Liver (tissue), 9 donors: ENCODE results near the gene RGS14. TPM values are rescaled to one million over a fixed set of nuclear protein-coding genes. Genes with fewer than 3 reads are reported as not detected.

ENCODE experiments used
- DNase-seq: peaks from one replicate; pipeline ENCODE4 v3.0.0-alpha.2; 2017; ENCODE audit warnings: low spot score
- H3K27ac ChIP-seq, 2 donors: one replicate each; pipeline ENCODE4 v1.7.0; 2013; ENCODE audit warnings: inconsistent platforms in 2 of 2, low read length in 2 of 2, control low read depth in 1 of 2, low read depth in 1 of 2, mild to moderate bottlenecking in 1 of 2
- H3K27me3 ChIP-seq, 4 donors: one replicate each; pipeline versions ENCODE4 v1.6.1 to v1.7.0; 2013; ENCODE audit warnings: low read length in 3 of 4, inconsistent platforms in 1 of 4, mild to moderate bottlenecking in 1 of 4, moderate library complexity in 1 of 4; ENCODE audit not compliant: control insufficient read depth in 4 of 4, insufficient read depth in 4 of 4
- H3K36me3 ChIP-seq, 4 donors: one replicate each; pipeline versions ENCODE4 v1.6.1 to v1.7.0; 2013; ENCODE audit warnings: low read length in 3 of 4, mild to moderate bottlenecking in 3 of 4, low read depth in 1 of 4, moderate library complexity in 1 of 4; ENCODE audit not compliant: control insufficient read depth in 4 of 4, insufficient read depth in 3 of 4
- H3K4me1 ChIP-seq, 4 donors: one replicate each; pipeline versions ENCODE4 v1.6.1 to v1.7.0; 2013; ENCODE audit warnings: low read length in 3 of 4, mild to moderate bottlenecking in 3 of 4, moderate library complexity in 1 of 4; ENCODE audit not compliant: control insufficient read depth in 4 of 4, insufficient read depth in 4 of 4
- H3K4me3 ChIP-seq, 3 donors: one replicate each; pipeline versions ENCODE4 v1.6.1 to v1.7.0; 2013; ENCODE audit warnings: low read length in 3 of 3, control low read depth in 1 of 3, low read depth in 1 of 3, mild to moderate bottlenecking in 1 of 3
- H3K9ac ChIP-seq, 2 donors: one replicate each; pipeline ENCODE4 v1.7.0; 2013; ENCODE audit warnings: low read length in 2 of 2, mild to moderate bottlenecking in 2 of 2, moderate library complexity in 2 of 2, control low read depth in 1 of 2, low read depth in 1 of 2
- H3K9me3 ChIP-seq, 4 donors: one replicate each; pipeline versions ENCODE4 v1.6.1 to v1.7.0; 2013; ENCODE audit warnings: low read length in 3 of 4; ENCODE audit not compliant: control insufficient read depth in 4 of 4
- EGR1 ChIP-seq, 2 donors: IDR thresholded peaks; 2 replicates each; pipeline ENCODE4 v1.6.1; 2016 to 2018; ENCODE audit warnings: antibody characterized with exemption in 2 of 2, low read depth in 2 of 2
- FOXA2 ChIP-seq: IDR thresholded peaks from 2 replicates; pipeline ENCODE4 v1.6.1; 2016; ENCODE audit warnings: antibody characterized with exemption
- GABPA ChIP-seq, 2 donors: IDR thresholded peaks in 1 of 2; conservative IDR thresholded peaks in 1 of 2; 2 replicates each; pipeline ENCODE4 v1.6.1; 2016; ENCODE audit warnings: antibody characterized with exemption in 2 of 2, mild to moderate bottlenecking in 1 of 2, moderate library complexity in 1 of 2
- JUND ChIP-seq, 2 donors: IDR thresholded peaks; 2 replicates each; pipeline ENCODE4 v1.6.1; 2016; ENCODE audit warnings: antibody characterized with exemption in 2 of 2
- NR2F2 ChIP-seq: IDR thresholded peaks from 2 replicates; pipeline ENCODE4 v1.6.1; 2016; ENCODE audit warnings: antibody characterized with exemption
- RAD21 ChIP-seq, 2 donors: IDR thresholded peaks; 2 replicates each; pipeline ENCODE4 v1.6.1; 2016; ENCODE audit warnings: antibody characterized with exemption in 2 of 2, mild to moderate bottlenecking in 2 of 2
- SP1 ChIP-seq: IDR thresholded peaks from 2 replicates; pipeline ENCODE4 v1.6.1; 2018; ENCODE audit warnings: antibody characterized with exemption, mild to moderate bottlenecking
- TAF1 ChIP-seq: conservative IDR thresholded peaks from 2 replicates; pipeline ENCODE4 v1.6.1; 2016; ENCODE audit warnings: antibody characterized with exemption, mild to moderate bottlenecking
- YY1 ChIP-seq: IDR thresholded peaks from 2 replicates; pipeline ENCODE4 v1.6.1; 2016; ENCODE audit warnings: antibody characterized with exemption, mild to moderate bottlenecking
- WGBS: extraction: QIAGEN DNeasy Blood & Tissue Kit; methylation state at CpG from one replicate; pipeline ENCODE4 v1.1.7; 2013; 5-methylcytosine and 5-hydroxymethylcytosine counted together
- polyA plus RNA-seq, 2 donors: library from polyadenylated mRNA; stranded (reverse) in 1 of 2; unstranded in 1 of 2; fragments of 200-250 nt in 1 of 2; fragments of >200 nt in 1 of 2; fragmentation: Nextera tagmentation in 1 of 2; extraction: Ambion mirVana in 1 of 2; gene quantifications; one replicate each; pipeline versions ENCODE4 v1.2.1 to v1.2.3, GENCODE V29; 2013 to 2015
- total RNA-seq, 2 donors: library from RNA; depleted of rRNA; stranded (reverse); fragments of >200 nt; gene quantifications; one replicate each; pipeline ENCODE4 v1.2.3, GENCODE V29; 2014
- TF ChIP-seq, protein P1 (sequence below): IDR thresholded peaks from 2 replicates; pipeline ENCODE4 v1.6.1; 2016; ENCODE audit warnings: antibody characterized with exemption
- TF ChIP-seq, protein P2 (sequence below): fragments of 150-350 bp; IDR thresholded peaks from 2 replicates; pipeline ENCODE4 v1.5.1; 2017; ENCODE audit warnings: improper control_type of control experiment, low read depth, low read length; ENCODE audit not compliant: missing input control
- TF ChIP-seq, protein P3 (sequence below): IDR thresholded peaks from 2 replicates; pipeline ENCODE4 v1.6.1; 2016; ENCODE audit warnings: antibody characterized with exemption, mild to moderate bottlenecking
- TF ChIP-seq, protein P4 (sequence below): IDR thresholded peaks from 2 replicates; pipeline ENCODE4 v1.6.1; 2016; ENCODE audit warnings: antibody characterized with exemption
- TF ChIP-seq, protein P5 (sequence below): IDR thresholded peaks from 2 replicates; pipeline ENCODE4 v1.6.1; 2016; ENCODE audit warnings: antibody characterized with exemption
- donor health status: healthy.
- donor health status: healthy.
- donor health status: healthy.
- donor health status: healthy.
- donor health status: healthy.

The RGS14 gene
- total and polyA plus RNA-seq, 4 donors: 10.2 to 53.8 (median 33.3) TPM

DNA sequence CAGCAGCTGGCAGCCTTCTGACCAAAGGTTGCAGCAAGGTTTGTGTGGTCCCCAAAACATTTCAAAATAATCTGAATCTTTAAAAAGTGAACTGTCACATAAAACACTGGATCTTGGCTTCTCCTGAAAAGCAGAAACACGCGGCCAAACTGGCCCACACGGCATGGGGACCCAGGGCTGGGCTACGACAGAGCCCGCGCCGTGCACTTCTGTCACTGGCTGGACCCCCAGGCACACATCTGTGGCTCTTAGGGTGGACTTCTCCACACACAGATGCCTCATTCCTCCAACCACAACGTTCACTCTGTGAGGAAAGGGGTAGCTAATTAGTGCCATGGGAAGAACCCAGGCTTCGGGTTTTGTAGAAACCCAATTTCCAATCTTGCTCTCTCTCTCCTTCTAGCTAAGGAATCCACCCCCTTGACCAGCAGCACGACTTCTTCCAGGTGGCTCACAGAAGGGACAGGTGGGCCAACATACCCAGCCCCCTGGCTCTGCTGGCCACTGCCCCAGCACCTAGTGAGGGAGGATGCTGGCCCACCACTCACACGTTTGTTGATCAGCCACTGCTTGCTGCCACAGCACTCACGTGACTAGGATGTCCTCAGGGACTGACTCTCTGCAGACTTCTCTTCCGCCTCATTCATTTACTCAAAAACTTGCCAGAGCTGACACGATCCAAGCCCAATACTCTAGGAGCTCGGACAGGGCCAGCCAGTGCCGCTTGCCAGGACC, 24.1 kb upstream of the RGS14 start:
- no peak for DNase-seq
- H3K9me3 ChIP-seq: no peaks in the 10 kb centered on the region
- WGBS: 93% methylated on average over 16 of the region's 16 CpGs

DNA sequence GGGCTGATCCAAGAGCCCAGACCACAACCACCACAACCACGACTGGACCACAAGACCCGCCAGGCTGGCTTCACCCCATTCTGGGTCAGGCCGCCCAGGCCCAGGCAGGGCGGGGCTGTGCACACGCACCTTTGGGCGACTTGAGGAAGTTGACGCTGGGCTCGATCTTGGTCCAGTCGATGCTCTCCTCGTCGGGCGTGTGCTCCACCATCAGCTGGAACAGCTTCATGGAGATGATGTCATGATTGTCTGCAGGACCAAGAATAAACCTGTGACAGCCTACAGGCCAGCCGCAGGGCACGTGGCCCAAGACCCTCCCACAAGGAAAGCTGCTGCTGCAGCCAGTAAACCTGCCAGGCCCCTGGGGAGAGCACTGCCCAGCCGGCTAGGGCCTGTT, 23.6 kb upstream of the RGS14 start:
- Histone ChIP-seq H3K4me1 (peaks cover 0 to 8% (median 0%) of the 10 kb centered on the region in 4 donors), H3K4me3 (no peak overlapping the region), H3K27ac (no peak overlapping the region), H3K9me3 (no peaks in the 10 kb centered on the region), H3K36me3 (peaks cover 33 to 84% (median 48%) of the 10 kb centered on the region in 4 donors), H3K27me3 (no peaks in the 10 kb centered on the region), H3K9ac (no peak overlapping the region)
- TF ChIP-seq, protein P1, sequence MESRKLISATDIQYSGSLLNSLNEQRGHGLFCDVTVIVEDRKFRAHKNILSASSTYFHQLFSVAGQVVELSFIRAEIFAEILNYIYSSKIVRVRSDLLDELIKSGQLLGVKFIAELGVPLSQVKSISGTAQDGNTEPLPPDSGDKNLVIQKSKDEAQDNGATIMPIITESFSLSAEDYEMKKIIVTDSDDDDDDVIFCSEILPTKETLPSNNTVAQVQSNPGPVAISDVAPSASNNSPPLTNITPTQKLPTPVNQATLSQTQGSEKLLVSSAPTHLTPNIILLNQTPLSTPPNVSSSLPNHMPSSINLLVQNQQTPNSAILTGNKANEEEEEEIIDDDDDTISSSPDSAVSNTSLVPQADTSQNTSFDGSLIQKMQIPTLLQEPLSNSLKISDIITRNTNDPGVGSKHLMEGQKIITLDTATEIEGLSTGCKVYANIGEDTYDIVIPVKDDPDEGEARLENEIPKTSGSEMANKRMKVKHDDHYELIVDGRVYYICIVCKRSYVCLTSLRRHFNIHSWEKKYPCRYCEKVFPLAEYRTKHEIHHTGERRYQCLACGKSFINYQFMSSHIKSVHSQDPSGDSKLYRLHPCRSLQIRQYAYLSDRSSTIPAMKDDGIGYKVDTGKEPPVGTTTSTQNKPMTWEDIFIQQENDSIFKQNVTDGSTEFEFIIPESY: no peak
- no peak for TF ChIP-seq RAD21 (IDR thresholded peaks at IDR 0.05)
- TF ChIP-seq FOXA2: no peak
- TF ChIP-seq, protein P2, sequence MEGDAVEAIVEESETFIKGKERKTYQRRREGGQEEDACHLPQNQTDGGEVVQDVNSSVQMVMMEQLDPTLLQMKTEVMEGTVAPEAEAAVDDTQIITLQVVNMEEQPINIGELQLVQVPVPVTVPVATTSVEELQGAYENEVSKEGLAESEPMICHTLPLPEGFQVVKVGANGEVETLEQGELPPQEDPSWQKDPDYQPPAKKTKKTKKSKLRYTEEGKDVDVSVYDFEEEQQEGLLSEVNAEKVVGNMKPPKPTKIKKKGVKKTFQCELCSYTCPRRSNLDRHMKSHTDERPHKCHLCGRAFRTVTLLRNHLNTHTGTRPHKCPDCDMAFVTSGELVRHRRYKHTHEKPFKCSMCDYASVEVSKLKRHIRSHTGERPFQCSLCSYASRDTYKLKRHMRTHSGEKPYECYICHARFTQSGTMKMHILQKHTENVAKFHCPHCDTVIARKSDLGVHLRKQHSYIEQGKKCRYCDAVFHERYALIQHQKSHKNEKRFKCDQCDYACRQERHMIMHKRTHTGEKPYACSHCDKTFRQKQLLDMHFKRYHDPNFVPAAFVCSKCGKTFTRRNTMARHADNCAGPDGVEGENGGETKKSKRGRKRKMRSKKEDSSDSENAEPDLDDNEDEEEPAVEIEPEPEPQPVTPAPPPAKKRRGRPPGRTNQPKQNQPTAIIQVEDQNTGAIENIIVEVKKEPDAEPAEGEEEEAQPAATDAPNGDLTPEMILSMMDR: no peak
- TF ChIP-seq, protein P3, sequence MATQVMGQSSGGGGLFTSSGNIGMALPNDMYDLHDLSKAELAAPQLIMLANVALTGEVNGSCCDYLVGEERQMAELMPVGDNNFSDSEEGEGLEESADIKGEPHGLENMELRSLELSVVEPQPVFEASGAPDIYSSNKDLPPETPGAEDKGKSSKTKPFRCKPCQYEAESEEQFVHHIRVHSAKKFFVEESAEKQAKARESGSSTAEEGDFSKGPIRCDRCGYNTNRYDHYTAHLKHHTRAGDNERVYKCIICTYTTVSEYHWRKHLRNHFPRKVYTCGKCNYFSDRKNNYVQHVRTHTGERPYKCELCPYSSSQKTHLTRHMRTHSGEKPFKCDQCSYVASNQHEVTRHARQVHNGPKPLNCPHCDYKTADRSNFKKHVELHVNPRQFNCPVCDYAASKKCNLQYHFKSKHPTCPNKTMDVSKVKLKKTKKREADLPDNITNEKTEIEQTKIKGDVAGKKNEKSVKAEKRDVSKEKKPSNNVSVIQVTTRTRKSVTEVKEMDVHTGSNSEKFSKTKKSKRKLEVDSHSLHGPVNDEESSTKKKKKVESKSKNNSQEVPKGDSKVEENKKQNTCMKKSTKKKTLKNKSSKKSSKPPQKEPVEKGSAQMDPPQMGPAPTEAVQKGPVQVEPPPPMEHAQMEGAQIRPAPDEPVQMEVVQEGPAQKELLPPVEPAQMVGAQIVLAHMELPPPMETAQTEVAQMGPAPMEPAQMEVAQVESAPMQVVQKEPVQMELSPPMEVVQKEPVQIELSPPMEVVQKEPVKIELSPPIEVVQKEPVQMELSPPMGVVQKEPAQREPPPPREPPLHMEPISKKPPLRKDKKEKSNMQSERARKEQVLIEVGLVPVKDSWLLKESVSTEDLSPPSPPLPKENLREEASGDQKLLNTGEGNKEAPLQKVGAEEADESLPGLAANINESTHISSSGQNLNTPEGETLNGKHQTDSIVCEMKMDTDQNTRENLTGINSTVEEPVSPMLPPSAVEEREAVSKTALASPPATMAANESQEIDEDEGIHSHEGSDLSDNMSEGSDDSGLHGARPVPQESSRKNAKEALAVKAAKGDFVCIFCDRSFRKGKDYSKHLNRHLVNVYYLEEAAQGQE: no peak
- 87% methylated on average over 15 of the region's 15 CpGs for WGBS
- DNase-seq: no peak

More for the DNA sequence above, 24.1 kb upstream of the RGS14 start:
- Histone ChIP-seq H3K9ac (no peak overlapping the region), H3K36me3 (peaks cover 33 to 83% (median 48%) of the 10 kb centered on the region in 4 donors), H3K27ac (no peak overlapping the region), H3K4me1 (peaks cover 0 to 8% (median 0%) of the 10 kb centered on the region in 4 donors), H3K4me3 (no peak overlapping the region), H3K27me3 (no peaks in the 10 kb centered on the region)
- TF ChIP-seq, protein P2: no peak
- TF ChIP-seq TAF1: no peak
- no peak for TF ChIP-seq GABPA (IDR thresholded peaks at IDR 0.05 in 1 of 2, conservative IDR thresholded peaks at IDR 0.05 in 1 of 2)
- no peak for TF ChIP-seq JUND (IDR thresholded peaks at IDR 0.05)
- TF ChIP-seq FOXA2: no peak
- TF ChIP-seq SP1: no peak
- TF ChIP-seq EGR1 (IDR thresholded peaks at IDR 0.05; ENCODE audit: low read depth in 2 of 2): no peak
- no peak for TF ChIP-seq YY1
- no peak for TF ChIP-seq RAD21 (IDR thresholded peaks at IDR 0.05)
- TF ChIP-seq, protein P3: no peak
- TF ChIP-seq NR2F2: no peak
- TF ChIP-seq, protein P4, sequence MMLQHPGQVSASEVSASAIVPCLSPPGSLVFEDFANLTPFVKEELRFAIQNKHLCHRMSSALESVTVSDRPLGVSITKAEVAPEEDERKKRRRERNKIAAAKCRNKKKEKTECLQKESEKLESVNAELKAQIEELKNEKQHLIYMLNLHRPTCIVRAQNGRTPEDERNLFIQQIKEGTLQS: no peak
- TF ChIP-seq, protein P5, sequence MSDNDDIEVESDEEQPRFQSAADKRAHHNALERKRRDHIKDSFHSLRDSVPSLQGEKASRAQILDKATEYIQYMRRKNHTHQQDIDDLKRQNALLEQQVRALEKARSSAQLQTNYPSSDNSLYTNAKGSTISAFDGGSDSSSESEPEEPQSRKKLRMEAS: no peak
